ENCODE results near the gene CDCA3. TPM values are rescaled to one million over a fixed set of nuclear protein-coding genes. Genes with fewer than 3 reads are reported as not detected.
A peak's percentile ranks its signal among the peaks of the same experiment; 100 is the strongest.
"Not testable (repeated sequence)": the region's sequence is repeated elsewhere in the genome, so short reads cannot be mapped to it uniquely, and the experiment has no call there.

CDCA3 gene
- total RNA-seq, 1 donor from 2014 or later = 5.2 TPM

GRCh38 chr12:6871052-6871957 is 20.2 kb upstream of the CDCA3 start:
- Mint-ChIP-seq H3K4me1 (ENCODE audit: low read depth, unreplicated experiment) (peaks cover 23% of the 10 kb centered on the region), H3K4me3 (ENCODE audit: unreplicated experiment) (peak overlapping the region; percentile 89), H3K9me3 (ENCODE audit: unreplicated experiment) (peaks cover 26% of the 10 kb centered on the region), H3K27me3 (ENCODE audit: unreplicated experiment) (peaks cover 21% of the 10 kb centered on the region), H3K27ac (ENCODE audit: unreplicated experiment) (peak overlapping the region; percentile 78), H3K36me3 (ENCODE audit: unreplicated experiment) (no peaks in the 10 kb centered on the region)
- no peak for DNase-seq
- no peak for TF ChIP-seq CTCF (IDR thresholded peaks at IDR 0.05; ENCODE audit: partially characterized antibody, unreplicated experiment)

- DNase-seq; H3K36me3 Mint-ChIP-seq (ENCODE audit: unreplicated experiment): not testable (repeated sequence)
- peaks cover 28% of the 10 kb centered on the region for H3K9me3 Mint-ChIP-seq (ENCODE audit: unreplicated experiment)
- H3K27ac Mint-ChIP-seq (ENCODE audit: unreplicated experiment) = peak overlapping the region; percentile 74
- H3K27me3 Mint-ChIP-seq (ENCODE audit: unreplicated experiment) = peaks cover 17% of the 10 kb centered on the region
- H3K4me3 Mint-ChIP-seq (ENCODE audit: unreplicated experiment) = peak overlapping the region; percentile 91
- H3K4me1 Mint-ChIP-seq (ENCODE audit: low read depth, unreplicated experiment) = peaks cover 24% of the 10 kb centered on the region
Measured at GRCh38 chr12:6870304-6870703, 19.2 kb upstream of the CDCA3 start.

GRCh38 chr12:6869049-6870021 is 18.2 kb upstream of the CDCA3 start:
- peak overlapping the region; percentile 85 for H3K27ac Mint-ChIP-seq (ENCODE audit: unreplicated experiment)
- H3K9me3 Mint-ChIP-seq (ENCODE audit: unreplicated experiment) = peaks cover 31% of the 10 kb centered on the region
- TF ChIP-seq CTCF (IDR thresholded peaks at IDR 0.05; ENCODE audit: partially characterized antibody, unreplicated experiment) = peak; percentile 91
- DNase-seq = peak; percentile 93
- no peaks in the 10 kb centered on the region for H3K36me3 Mint-ChIP-seq (ENCODE audit: unreplicated experiment)
- H3K27me3 Mint-ChIP-seq (ENCODE audit: unreplicated experiment) = peaks cover 17% of the 10 kb centered on the region
- peaks cover 24% of the 10 kb centered on the region for H3K4me1 Mint-ChIP-seq (ENCODE audit: low read depth, unreplicated experiment)
- peak overlapping the region; percentile 91 for H3K4me3 Mint-ChIP-seq (ENCODE audit: unreplicated experiment)

DNA sequence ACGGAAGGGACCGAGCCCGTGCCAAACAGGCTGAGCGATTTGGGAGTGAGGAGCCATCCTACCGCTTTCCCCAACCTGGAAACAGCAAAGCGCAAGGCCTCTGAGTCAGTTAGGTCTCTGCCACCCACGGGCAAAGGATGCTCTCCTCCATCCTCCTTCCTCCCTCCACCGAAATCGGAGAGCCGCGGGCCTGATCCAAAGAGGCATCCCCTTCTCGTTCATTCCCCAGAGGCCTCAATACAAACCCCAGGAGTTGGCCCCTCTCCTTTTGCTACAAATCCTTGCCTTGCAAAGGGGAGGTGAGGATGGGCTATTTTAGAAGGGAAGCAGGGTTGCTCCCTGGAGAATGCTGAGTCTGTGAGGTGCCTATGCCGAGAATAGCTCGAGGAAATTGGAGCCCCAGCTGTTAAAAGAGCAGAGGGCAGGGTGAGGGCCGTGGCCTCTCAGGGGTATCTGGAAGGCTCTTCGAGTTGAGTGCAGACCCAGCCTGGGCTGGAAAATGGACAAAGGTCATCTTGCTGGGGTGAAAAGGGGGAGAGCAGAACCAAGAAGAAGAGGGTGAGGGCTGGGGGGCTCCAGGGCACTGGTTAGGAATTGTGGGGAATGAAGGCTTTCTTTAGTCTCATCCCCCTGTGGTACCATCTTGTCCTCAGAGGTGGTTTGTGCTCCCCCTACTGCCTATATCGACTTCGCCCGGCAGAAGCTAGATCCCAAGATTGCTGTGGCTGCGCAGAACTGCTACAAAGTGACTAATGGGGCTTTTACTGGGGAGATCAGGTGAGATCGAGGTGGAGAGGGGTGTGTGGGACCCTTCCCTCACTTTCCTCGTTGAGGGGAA is 17.3 kb upstream of the CDCA3 start:
- Mint-ChIP-seq H3K4me1 (ENCODE audit: low read depth, unreplicated experiment) (peaks cover 24% of the 10 kb centered on the region), H3K27me3 (ENCODE audit: unreplicated experiment) (peaks cover 17% of the 10 kb centered on the region), H3K9me3 (ENCODE audit: unreplicated experiment) (peaks cover 26% of the 10 kb centered on the region), H3K27ac (ENCODE audit: unreplicated experiment) (peak overlapping the region; percentile 85), H3K36me3 (ENCODE audit: unreplicated experiment) (peaks cover 1% of the 10 kb centered on the region), H3K4me3 (ENCODE audit: unreplicated experiment) (peak overlapping the region; percentile 91)
- TF ChIP-seq CTCF (IDR thresholded peaks at IDR 0.05; ENCODE audit: partially characterized antibody, unreplicated experiment) = no peak
- DNase-seq = peak; percentile 41
